Central memory CD8-positive, alpha-beta T cell (primary cell): ENCODE measurements around the gene FNBP1.
"Not testable (repeated sequence)": the region's sequence is repeated elsewhere in the genome, so short reads cannot be mapped to it uniquely, and the experiment has no call there.

ENCODE experiments used
- ATAC-seq: fragments of 150-1000 bp; cut with Tn5 transposase; replicated peaks from 2 replicates; pipeline ENCODE4 v1.10.0; 2022; ENCODE audit warnings: mild to moderate bottlenecking, moderate FRiP score, moderate number of reproducible peaks; ENCODE audit not compliant: poor library complexity, severe bottlenecking; ENCODE audit errors: extremely low read depth
- DNase-seq, 2 donors: peaks; one replicate each; pipeline ENCODE4 v3.0.0; 2021; ENCODE audit warnings: low spot score in 2 of 2
- H3K27ac Mint-ChIP-seq: one replicate; pipeline ENCODE4 v1.8.0; 2022; ENCODE audit warnings: low read depth, mild to moderate bottlenecking, moderate library complexity, mixed read lengths
- H3K27me3 Mint-ChIP-seq: one replicate; pipeline ENCODE4 v1.8.0; 2022; ENCODE audit warnings: mixed read lengths
- H3K36me3 Mint-ChIP-seq: one replicate; pipeline ENCODE4 v1.8.0; 2022; ENCODE audit warnings: mild to moderate bottlenecking, moderate library complexity, mixed read lengths; ENCODE audit not compliant: insufficient read depth
- H3K4me1 Mint-ChIP-seq: one replicate; pipeline ENCODE4 v1.8.0; 2022; ENCODE audit warnings: mixed read lengths
- H3K4me3 Mint-ChIP-seq: one replicate; pipeline ENCODE4 v1.8.0; 2022; ENCODE audit warnings: mild to moderate bottlenecking, moderate library complexity, mixed read lengths
- H3K9me3 Mint-ChIP-seq: one replicate; pipeline ENCODE4 v1.8.0; 2022; ENCODE audit warnings: mixed read lengths

Gene FNBP1

DNA sequence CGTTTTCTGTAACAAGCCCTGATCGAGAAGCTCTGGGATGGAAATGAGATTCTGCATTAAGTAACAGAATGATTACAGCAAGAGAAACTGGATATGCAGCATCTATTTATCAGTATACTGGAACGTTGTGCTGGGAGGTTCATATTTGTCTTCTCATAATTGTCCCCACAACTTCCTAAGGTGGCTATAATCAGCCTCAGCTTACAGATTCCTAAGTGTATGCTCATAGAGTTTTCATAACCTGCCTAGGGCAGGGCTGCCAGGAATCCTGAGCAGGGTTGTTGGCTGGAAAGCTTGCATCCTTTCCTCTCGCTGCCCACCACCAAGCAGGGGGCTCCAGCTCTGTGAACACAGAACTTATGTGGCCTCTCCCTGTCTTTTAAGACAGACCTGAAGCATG, 70.2 kb downstream of the FNBP1 start:
- Mint-ChIP-seq H3K27me3 (no peaks in the 10 kb centered on the region), H3K9me3 (no peaks in the 10 kb centered on the region), H3K27ac (peak overlapping the region; percentile 41), H3K4me1 (no peaks in the 10 kb centered on the region), H3K4me3 (no peak overlapping the region), H3K36me3 (peaks cover 68% of the 10 kb centered on the region)
- DNase-seq: no peak
- ATAC-seq: no peak

DNA sequence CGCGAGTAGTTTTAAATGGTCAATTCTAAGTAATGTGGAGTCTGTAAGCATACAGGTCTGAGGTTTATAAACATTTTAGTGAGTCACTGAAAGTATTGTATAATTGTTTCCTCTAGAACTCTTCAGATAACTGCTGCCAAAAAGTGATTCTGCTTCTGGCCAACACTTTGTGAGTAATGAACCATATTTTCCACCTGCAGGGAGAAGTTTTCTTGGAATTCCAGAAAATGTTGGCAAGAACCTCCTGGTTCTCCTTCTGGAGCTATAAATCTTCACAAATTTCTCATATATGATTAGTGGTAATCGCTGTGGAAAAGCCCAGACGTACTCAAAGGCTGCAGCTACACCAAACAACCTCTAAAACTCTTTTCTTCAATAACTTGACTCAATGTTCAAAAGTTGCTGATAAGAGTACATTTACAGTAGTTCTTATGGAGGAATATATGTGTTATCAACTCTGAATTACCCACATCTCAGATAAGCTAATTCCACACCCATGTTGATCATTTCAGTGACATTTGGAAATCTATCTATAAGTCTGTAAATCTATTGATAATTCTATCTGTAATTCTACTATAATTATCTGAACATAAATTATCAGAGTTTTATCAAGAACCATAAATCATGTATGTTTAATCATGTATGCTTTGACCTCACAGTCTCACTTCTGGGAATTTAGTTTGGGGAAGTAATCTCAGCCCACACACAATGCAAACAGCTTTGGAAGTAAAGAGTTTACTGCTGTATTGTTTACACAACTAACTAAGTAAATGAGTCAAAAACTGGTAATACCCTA, 74.1 kb downstream of the FNBP1 start:
- H3K4me3 Mint-ChIP-seq: no peak overlapping the region
- H3K9me3 Mint-ChIP-seq: no peaks in the 10 kb centered on the region
- H3K27me3 Mint-ChIP-seq: no peaks in the 10 kb centered on the region
- H3K4me1 Mint-ChIP-seq: peaks cover 33% of the 10 kb centered on the region
- H3K36me3 Mint-ChIP-seq: peaks cover 55% of the 10 kb centered on the region
- no peak for ATAC-seq
- peak overlapping the region; percentile 35 for H3K27ac Mint-ChIP-seq
- no peak for DNase-seq

DNA sequence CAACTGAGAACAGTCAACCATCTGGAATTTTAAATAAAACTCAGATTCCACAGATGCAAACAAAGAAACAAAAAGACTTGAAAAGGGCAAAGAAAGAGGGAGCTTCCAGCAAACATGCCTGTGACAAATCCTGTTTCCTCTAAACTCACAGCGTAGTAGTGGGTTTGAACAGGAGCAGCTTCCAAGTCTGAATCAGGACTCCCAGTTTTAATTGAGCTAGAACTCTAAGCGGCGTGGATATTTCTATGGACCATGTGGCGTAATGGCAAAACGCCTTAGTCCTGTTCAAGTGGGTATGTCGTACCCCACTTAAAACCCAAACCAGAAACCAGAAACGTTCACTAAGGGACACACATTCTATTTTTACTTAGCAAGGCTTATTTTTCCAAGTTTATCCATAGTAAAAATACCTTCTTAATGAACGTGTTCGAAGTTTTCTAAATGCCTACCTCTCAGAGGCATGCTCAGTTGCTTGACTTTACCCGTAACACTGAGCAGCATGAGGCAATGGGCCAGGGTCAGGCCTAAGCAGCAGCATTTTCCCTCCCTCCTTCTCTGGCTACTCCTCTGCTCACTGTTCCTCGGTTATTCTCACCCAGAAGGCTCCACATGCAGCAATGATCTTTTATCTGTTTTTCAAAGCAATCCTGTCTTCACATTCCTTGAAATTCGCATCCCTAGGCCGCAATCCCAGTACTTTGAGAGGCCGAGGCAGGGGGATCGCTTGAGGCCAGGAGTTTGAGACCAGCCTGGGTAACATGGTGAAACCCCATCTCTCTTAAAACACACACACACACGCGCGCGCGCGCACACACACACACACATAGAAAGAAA, 77.9 kb downstream of the FNBP1 start:
- Mint-ChIP-seq H3K4me3 (no peak overlapping the region), H3K27me3 (no peaks in the 10 kb centered on the region), H3K4me1 (peaks cover 63% of the 10 kb centered on the region), H3K9me3 (no peaks in the 10 kb centered on the region), H3K27ac (peak overlapping the region; percentile 97), H3K36me3 (peaks cover 43% of the 10 kb centered on the region)
- DNase-seq (no peak), ATAC-seq (no peak)

DNA sequence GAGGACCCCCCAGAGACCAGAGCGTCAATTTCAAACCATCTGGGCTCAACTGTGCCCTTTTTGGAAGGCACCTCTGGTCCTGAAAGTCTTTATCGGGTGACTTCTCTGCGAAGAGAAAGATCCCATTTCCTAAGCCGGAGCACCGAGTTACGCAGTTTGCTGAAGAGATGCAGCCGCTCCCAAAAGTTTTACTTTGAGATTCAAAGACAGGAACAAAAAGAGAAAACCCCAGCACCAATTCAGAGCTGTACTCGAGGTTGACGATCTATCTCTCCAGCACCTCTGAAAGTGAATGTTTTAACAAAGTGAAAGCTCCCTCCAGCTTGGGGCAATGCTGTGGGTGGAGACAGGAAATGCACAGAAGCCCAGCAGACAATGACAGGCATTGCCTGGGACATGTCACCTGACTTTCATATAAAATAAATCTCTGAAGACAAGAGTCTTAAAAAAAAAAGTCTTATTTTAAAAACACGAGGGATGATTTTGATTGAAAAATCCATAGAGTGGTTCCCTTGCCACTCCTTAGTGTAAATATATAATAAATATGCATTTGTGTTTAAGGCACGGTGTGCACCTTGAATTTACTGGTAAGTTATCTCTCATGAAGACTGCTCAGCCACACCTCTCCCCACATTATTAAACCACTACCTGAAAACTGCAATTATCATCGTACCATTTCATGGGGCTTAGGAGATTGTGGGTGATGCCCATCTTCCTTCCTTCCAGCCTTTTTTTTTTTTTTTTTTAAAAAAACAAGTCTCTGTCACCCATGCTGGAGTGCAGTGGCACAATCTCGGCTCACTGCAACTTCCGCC, 79.9 kb downstream of the FNBP1 start:
- ATAC-seq: peak; percentile 96
- peak; percentile 44 to 79 for DNase-seq
- H3K27me3 Mint-ChIP-seq: no peaks in the 10 kb centered on the region
- no peaks in the 10 kb centered on the region for H3K9me3 Mint-ChIP-seq
- peak overlapping the region; percentile 97 for H3K27ac Mint-ChIP-seq
- peak overlapping the region; percentile 82 for H3K4me3 Mint-ChIP-seq
- peaks cover 48% of the 10 kb centered on the region for H3K36me3 Mint-ChIP-seq
- peaks cover 68% of the 10 kb centered on the region for H3K4me1 Mint-ChIP-seq

DNA sequence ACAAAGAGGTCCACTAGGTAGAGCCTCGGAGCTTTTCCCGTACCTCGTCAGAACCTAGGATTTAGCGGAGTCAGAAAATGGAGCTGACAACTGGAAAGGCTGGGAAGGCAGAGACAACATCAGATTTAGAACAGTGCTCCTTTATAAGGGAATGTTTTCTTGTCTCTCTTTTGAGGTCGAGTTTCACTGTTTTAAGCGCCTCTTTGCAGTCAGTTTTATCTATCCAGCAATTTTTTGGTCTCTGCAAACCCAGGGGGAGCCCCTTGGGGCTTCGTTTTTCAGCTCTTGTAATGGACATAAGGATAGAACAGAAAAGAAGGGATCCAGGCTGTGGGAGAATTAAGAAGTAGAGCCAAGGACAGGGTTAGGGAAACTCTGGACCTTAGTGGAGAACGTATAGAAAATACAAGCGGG, 80.5 kb downstream of the FNBP1 start:
- Mint-ChIP-seq H3K27ac (peak overlapping the region; percentile 97), H3K27me3 (no peaks in the 10 kb centered on the region), H3K4me3 (peak overlapping the region; percentile 82), H3K4me1 (peaks cover 70% of the 10 kb centered on the region), H3K36me3 (peaks cover 54% of the 10 kb centered on the region), H3K9me3 (no peaks in the 10 kb centered on the region)
- DNase-seq (no peak), ATAC-seq (no peak)

DNA sequence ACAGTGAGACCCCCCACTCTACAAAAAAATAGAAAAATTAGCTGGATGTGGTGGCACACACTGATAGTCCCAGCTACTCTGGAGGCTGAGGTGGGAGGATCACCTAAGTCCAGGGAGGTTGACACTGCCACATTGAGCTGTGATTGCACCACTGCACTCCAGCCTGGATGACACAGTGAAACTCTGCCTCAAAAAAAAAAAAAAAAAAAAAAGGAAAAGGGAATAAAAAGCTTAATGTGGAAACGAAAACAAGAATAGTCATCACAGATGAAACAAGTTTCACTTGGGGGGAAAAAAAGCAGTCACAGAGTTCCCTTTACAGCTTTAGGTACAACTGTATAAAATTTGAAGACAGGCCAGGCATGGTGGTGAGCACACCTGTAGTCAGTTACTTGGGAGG, 84.2 kb downstream of the FNBP1 start:
- no peak overlapping the region for H3K4me3 Mint-ChIP-seq
- no peaks in the 10 kb centered on the region for H3K9me3 Mint-ChIP-seq
- H3K36me3 Mint-ChIP-seq: peaks cover 60% of the 10 kb centered on the region

DNA sequence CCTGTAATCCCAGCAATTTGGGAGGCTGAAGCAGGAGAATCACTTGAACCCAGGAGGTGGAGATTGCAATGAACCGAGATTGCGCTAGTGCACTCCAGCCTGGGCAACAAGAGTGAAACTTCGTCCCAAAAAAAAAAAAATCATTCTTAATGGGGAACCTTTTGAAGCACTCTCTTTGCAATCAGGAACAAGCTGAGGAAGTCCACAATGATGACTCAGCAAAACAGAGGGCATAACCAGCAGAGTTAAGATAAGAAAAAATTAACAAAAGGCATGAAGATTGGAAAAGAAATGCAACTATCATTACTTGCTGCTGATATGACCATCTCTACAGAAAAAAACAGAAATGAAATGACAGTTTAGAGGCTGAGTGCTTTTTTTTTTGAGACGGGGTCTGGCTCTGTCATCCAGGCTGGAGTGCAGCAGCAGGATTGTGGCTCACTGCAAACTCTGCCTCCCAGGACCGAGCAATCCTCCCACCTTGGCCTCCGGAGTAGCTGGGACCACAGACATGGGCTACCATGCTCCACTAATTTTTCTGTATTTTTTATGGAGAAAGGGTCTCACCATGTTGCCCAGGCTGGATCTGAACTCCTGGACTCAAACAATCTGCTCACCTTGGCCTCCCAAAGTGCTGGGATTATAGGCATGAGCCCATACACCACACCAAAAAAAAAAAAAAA, 88.0 kb downstream of the FNBP1 start:
- Mint-ChIP-seq H3K27ac (peak overlapping the region; percentile 65), H3K36me3 (peaks cover 65% of the 10 kb centered on the region), H3K4me3 (no peak overlapping the region), H3K27me3 (no peaks in the 10 kb centered on the region), H3K9me3 (no peaks in the 10 kb centered on the region), H3K4me1 (peaks cover 33% of the 10 kb centered on the region)
- DNase-seq: no peak
- no peak for ATAC-seq

More for the DNA sequence above, 84.2 kb downstream of the FNBP1 start:
- Mint-ChIP-seq H3K27me3 (no peaks in the 10 kb centered on the region), H3K27ac (peak overlapping the region; percentile 97), H3K4me1 (peaks cover 55% of the 10 kb centered on the region)
- ATAC-seq: no peak
- DNase-seq: no peak

DNA sequence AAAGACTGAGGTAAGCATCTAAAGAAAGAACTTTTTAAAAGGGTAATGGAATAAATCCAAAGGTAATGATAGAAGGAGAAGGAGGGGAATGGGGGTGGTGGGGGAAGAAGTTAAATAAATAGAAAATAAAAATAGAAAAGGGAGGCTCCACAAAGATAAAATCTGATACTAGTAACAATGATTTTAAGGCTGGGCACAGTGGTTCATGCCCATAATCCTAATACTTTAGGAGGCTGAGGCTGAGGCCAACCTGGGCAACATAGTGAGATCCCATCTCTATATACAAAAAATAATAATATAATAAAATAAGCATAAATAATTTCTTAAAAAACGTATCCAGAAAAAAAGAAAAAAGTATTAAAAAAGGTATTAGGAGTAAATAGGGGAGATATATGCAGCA, 89.3 kb downstream of the FNBP1 start:
- no peak overlapping the region for H3K4me3 Mint-ChIP-seq
- H3K27me3 Mint-ChIP-seq: no peaks in the 10 kb centered on the region
- DNase-seq (no peak), ATAC-seq (no peak)
- H3K36me3 Mint-ChIP-seq: peaks cover 69% of the 10 kb centered on the region
- peaks cover 35% of the 10 kb centered on the region for H3K4me1 Mint-ChIP-seq
- peak overlapping the region; percentile 74 for H3K27ac Mint-ChIP-seq
- H3K9me3 Mint-ChIP-seq: no peaks in the 10 kb centered on the region

DNA sequence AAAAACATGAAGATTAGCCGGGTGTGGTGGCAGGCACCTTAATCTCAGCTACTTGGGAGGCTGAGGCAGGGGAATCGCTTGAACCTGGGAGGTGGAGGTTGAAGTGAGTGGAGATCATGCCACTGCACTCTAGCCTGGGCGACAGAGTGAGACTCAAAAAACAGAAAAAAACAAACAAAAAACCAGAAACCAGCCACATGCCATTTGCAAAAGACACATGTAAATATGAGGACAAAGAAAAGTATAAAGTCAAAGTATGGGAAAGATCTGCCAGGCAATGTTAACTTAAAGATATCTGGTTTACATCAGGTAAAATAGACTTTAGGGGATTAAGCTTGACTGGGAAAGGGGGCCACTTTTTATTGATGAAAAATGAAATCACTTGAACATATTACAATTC, 90.7 kb downstream of the FNBP1 start:
- Mint-ChIP-seq H3K4me3 (no peak overlapping the region), H3K27ac (peak overlapping the region; percentile 65), H3K36me3 (peaks cover 61% of the 10 kb centered on the region), H3K9me3 (no peaks in the 10 kb centered on the region), H3K4me1 (peaks cover 32% of the 10 kb centered on the region), H3K27me3 (no peaks in the 10 kb centered on the region)
- ATAC-seq: no peak
- no peak for DNase-seq

DNA sequence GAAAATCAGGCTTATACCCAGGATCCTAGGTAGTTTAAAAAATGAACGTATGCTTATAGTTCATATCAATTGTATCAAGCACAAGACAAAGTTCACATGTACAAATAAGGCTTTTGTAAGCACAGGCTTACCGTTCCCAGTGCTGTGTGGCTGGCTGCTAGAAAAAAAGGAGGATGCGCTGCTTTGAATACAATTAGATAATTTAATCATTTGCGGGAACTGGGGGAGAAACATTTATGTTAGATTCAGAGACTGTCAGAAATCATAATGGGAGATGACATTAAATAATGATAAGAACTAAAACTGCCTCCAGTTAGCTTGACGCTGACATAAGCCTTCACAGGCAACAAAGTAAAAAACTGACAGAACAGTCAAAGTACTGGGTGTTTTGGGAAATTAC, 93.2 kb downstream of the FNBP1 start:
- Mint-ChIP-seq H3K9me3 (no peaks in the 10 kb centered on the region), H3K36me3 (peaks cover 56% of the 10 kb centered on the region), H3K4me1 (peaks cover 28% of the 10 kb centered on the region), H3K27me3 (no peaks in the 10 kb centered on the region), H3K27ac (peak overlapping the region; percentile 16), H3K4me3 (no peak overlapping the region)
- ATAC-seq (no peak), DNase-seq (no peak)

DNA sequence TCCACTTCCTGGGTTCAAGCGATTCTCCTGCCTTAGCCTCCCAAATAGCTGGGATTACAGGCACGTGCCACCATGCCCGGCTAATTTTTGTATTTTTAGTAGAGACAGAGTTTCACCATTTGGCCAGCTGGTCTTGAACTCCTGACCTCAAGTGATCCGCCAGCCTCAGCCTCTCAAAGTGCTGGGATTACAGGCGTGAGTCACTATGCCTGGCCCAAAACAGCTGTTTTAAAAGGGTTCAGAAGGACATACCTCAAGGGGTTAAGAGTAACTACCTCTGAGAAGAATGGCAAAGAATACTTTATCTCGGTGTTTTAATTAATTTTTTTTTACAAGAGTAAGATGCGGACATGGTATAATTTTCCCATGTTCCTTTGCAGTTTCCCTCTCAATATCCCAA, 94.4 kb downstream of the FNBP1 start:
- not testable (repeated sequence) for H3K9me3 Mint-ChIP-seq, H3K27me3 Mint-ChIP-seq, H3K27ac Mint-ChIP-seq, ATAC-seq, H3K4me3 Mint-ChIP-seq, DNase-seq
- Mint-ChIP-seq H3K4me1 (peaks cover 34% of the 10 kb centered on the region), H3K36me3 (peaks cover 50% of the 10 kb centered on the region)
